Cardiac septum (tissue), 1 donor: Measurements from ENCODE around the gene KIAA0825. TPM values are rescaled to one million over a fixed set of nuclear protein-coding genes. Genes with fewer than 3 reads are reported as not detected.

Experiments
- DNase-seq: peaks from one replicate; pipeline ENCODE4 v3.0.0-alpha.2; 2020; ENCODE audit warnings: low spot score
- intact Hi-C: fragments of 100-400 bp; cut with DNase I; formaldehyde crosslinking; loops from one replicate; pipeline ENCODE4 v1.14.0; 2022
- total RNA-seq: library from RNA; stranded (reverse); fragmentation: NEBNext Ultra II Directional; extraction: Animal tissue kit (Norgen Biotek cat#: 25700); gene quantifications from one replicate; pipeline ENCODE4 v1.2.1, GENCODE V29; 2021
- donor health status: DM: no; HTN: no; CAD: no.

The KIAA0825 gene
- total RNA-seq, 1 donor from 2014 or later, result 2.2 TPM

GRCh38 chr5:94461131-94461530, 157.3 kb downstream of the KIAA0825 start:
- DNase-seq, result no peak
- intact Hi-C loops, result no loop called here

DNA sequence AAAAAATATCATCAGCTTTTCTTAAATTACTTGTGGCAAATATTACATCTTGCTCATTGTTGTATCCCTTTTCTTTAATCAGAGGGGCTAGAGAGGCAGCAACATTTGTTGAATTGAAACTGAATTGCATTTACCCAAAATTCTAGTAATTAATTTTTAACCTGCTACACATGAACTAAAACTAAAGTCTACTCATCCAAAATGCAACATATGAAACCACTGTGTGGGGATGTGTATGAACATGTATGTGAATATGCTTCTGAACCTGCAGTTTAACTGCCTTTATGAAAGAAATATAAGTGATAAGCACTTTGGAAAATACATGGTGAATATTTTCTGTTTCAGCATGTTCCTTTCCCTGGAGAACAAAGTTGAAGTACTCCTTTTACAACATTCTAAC, 158.5 kb downstream of the KIAA0825 start:
- intact Hi-C loops, result no loop called here
- no peak for DNase-seq

- DNase-seq, result no peak
- intact Hi-C loops, result no loop called here
Observed at GRCh38 chr5:94457788-94458187, 160.6 kb downstream of the KIAA0825 start.

GRCh38 chr5:94445726-94446125, 172.7 kb downstream of the KIAA0825 start:
- DNase-seq, result no peak
- intact Hi-C loops, result no loop called here

DNA sequence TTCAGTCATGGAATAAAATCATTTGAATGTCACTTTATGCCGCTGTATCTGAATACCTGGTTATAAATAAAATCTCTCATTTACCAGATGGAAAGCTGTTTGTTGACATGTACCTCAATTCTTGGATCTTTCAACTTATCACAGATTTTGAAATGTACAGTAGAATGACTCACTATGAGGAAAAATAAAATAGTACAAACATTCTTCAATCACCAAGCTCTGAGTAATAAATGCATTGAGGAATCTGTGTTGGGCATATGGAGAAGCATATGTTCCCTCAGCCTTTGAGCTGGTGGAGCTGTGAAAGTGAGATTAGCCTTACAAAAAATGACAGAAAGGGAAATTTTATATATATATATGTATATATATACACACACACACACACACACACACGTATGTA, 175.4 kb downstream of the KIAA0825 start:
- intact Hi-C loops, result no loop called here
- DNase-seq, result no peak

DNA sequence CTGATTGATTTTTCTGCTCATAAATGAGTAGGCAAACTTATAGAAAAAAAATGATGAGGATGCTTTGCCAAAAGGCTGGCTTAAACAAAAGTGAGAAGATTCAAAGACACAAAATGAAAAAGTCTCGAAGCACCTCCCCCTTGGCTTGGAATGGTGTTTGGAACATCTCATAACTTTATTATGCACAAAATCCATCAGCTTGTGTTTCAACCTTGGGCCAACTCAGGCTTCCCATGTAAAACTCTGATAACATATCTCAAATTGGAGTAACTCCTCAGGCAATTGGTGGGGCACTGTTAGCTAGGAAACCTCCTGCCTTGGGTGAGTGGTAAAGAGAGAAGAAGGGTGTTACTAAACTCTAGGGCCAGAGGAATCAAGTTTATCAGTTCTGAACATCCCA, 176.3 kb downstream of the KIAA0825 start:
- no peak for DNase-seq
- intact Hi-C loops, result no loop called here

GRCh38 chr5:94440015-94440414, 178.4 kb downstream of the KIAA0825 start:
- intact Hi-C loops, result no loop called here
- no peak for DNase-seq

DNA sequence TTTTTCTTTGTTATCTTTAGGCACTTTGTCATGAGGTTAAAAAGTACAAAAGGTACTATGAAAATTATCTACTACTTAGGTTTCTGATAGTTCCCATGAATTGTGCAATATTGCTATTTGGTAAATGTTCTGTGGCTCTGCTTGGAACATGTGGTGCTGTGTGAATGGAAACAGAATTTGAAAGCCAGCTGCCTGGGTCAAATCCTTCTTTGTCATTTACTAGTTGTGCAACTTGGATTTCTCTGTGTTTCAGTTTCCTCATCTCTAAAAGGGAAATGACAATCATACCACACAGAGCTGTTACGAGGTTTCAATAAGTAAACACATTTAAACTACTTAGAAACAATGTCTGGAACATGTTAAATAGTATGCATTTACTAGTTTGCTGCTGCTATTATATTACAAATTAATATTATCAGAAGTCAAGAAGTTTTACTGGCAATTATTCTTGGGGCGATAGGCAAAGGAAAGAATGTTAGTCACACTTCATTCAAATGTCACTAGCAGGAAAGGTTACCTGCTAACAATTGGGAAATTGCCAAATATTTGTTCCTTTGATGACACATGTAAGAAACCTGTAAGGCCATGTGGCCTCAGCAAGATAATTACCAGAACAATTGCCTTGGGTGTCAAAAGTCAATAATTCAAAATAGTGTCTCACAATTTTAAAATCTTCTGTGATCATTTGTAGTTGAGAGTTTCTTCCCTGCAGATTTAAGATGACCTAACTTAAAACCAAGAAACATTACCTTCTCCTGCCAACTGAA, 184.8 kb downstream of the KIAA0825 start:
- DNase-seq, result no peak

GRCh38 chr5:94432499-94432898, 185.9 kb downstream of the KIAA0825 start:
- DNase-seq, result no peak
- intact Hi-C loops, result loop anchor here (5.0 kb wide), 1 partner anchor 230 kb away; no protein-coding TSS in a partner anchor

More for the DNA sequence above, 184.8 kb downstream of the KIAA0825 start:
- intact Hi-C loops, result loop anchor here (5.0 kb wide), 1 partner anchor 231 kb away; no protein-coding TSS in a partner anchor

DNA sequence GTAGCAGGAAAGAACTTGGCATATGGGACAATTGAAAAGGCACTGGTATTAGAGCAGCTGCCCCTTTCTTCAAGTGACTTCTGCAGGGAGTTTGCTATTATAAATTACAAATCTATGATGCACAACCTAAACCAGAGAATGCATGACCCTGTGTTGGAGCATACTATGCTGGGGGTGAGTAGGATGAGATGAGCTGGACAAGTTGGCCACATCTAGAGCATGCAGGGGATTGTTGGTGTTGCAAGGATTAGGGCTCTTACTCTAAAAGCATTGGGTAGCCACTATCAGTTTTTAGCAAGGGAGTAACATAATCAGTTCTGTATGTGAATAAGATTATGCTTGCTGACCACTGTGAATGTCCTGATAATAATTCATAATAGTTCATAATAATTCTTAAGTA, 186.7 kb downstream of the KIAA0825 start:
- intact Hi-C loops, result loop anchor here (5.0 kb wide), 1 partner anchor 229 kb away; no protein-coding TSS in a partner anchor
- no peak for DNase-seq

GRCh38 chr5:94429566-94429965, 188.8 kb downstream of the KIAA0825 start:
- intact Hi-C loops, result no loop called here

DNA sequence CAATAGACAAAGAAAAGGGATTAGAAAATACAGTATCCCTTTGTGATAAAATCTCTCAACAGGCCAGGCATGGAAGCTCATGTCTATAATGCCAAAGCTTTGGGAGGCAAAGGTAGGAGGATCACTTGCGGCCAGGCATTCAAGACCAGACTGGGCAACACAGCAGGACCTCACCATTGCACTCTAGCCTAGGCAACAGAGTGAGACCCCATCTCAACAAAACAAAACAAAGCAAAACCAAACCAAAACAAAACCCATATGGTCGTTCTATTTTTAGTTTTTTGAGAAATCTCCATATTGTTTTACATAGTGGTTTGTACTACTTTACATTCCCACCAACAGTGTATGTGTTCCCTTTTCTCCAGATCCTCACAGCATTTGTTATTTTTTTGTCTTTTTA, 193.0 kb downstream of the KIAA0825 start:
- DNase-seq, result no peak
- intact Hi-C loops, result no loop called here

More at GRCh38 chr5:94429566-94429965, 188.8 kb downstream of the KIAA0825 start:
- no peak for DNase-seq

DNA sequence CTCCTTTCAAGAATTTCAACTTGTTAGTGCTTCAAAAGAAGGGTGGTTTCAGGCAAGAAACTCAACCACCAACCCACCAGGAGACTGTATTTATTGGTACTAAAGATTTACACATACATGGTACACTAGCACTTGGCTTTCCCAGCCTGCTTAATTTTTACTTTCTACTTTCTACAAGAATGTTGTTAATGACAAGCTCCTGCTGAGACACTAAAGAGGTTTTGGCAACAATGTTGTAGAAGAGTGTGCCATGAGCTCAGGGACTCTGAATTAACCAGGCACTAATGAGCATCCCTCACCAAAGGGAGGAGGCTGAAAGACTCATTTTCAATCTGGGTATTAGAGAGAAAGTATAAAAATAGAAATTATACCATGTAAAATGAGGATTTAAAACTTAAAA, 195.0 kb downstream of the KIAA0825 start:
- DNase-seq, result no peak
- intact Hi-C loops, result no loop called here

DNA sequence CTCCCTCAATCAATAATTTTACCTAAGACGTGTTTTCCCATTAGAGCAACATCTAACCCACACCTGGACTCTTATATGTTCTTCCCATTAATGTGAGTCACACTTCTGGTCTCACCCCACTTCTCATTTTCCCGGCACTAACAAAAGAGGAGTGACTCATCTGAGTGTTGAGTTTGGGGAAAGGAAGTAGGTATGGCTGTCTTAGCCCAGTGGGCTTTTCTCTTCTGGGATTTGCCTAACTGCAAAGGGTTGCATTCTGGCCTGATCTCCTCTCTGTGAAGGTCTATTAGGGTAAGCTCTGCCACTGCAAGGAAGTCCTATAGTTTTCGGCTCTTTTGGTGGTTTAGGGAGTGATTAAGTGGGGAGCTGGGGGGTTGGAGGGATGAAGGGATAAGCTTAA, 195.6 kb downstream of the KIAA0825 start:
- no peak for DNase-seq
- intact Hi-C loops, result no loop called here

- DNase-seq, result no peak
- intact Hi-C loops, result no loop called here
Observed at GRCh38 chr5:94420885-94421284, 197.5 kb downstream of the KIAA0825 start.

- intact Hi-C loops, result no loop called here
- no peak for DNase-seq
Observed at GRCh38 chr5:94415798-94416197, 202.6 kb downstream of the KIAA0825 start.

DNA sequence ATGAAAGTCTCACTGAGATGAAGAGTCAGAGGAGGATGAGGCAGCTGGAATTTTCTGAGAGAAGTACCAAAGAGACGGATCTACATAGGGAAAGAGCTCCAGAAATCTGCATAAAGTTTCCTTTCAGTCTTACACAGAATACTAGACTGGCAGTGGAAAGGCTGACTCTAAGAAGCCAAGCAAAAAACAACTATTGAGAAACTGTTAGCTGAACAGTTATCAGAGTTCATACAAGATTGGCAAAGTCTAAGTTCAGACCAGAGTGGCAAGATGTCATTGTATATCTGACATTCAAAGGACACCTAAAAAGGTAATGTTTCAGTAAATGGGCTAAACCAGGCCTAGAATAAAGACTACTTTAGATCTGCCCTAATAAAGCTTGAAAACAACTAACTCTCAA, 209.0 kb downstream of the KIAA0825 start:
- no peak for DNase-seq
- intact Hi-C loops, result no loop called here

DNA sequence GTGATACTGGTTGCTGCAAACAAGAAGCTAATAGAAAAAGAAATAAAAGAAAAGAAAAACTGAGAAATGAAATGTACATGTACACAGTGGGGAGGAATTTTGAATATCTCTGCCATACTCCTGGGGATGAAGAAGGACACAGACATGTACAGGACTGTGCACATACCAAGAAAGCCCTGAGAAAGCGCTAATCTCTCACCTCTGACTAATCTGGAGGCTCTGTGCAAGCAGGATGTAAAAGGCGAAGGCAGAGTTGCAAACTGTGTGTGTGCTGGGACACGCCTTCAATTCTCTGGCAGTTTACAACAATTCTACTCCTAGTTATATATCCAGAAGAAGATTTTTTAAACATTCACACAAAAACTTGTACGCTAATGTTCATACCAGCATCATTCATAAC, 211.4 kb downstream of the KIAA0825 start:
- intact Hi-C loops, result no loop called here
- no peak for DNase-seq

- intact Hi-C loops, result no loop called here
- no peak for DNase-seq
Observed at GRCh38 chr5:94403483-94403882, 214.9 kb downstream of the KIAA0825 start.

GRCh38 chr5:94402096-94402495, 216.3 kb downstream of the KIAA0825 start:
- no peak for DNase-seq
- intact Hi-C loops, result no loop called here

- DNase-seq, result no peak
- intact Hi-C loops, result no loop called here
Observed at GRCh38 chr5:94397508-94397907, 220.9 kb downstream of the KIAA0825 start.

- intact Hi-C loops, result no loop called here
Observed at GRCh38 chr5:94396687-94397086, 221.7 kb downstream of the KIAA0825 start.

More at GRCh38 chr5:94396687-94397086, 221.7 kb downstream of the KIAA0825 start:
- DNase-seq, result no peak
